GM23338 (cell line): ENCODE measurements around the gene LATS1. TPM values are rescaled to one million over a fixed set of nuclear protein-coding genes. Genes with fewer than 3 reads are reported as not detected.

Experiments
- ATAC-seq: fragments of 200-7000 bp; cut with Tn5 transposase; 3 replicates; pipeline ENCODE4 v1.9.1; 2020
- DNase-seq: peaks from one replicate; pipeline ENCODE4 v3.0.0-alpha.2; 2015; ENCODE audit warnings: low spot score
- H2AFZ ChIP-seq: fragments of 200-600 bp; sonication (generic); 2 replicates; pipeline ENCODE4 v1.8.0; 2016; ENCODE audit warnings: antibody characterized with exemption, mild to moderate bottlenecking, moderate library complexity
- H3F3A ChIP-seq: fragments of 200-600 bp; sonication (generic); replicated peaks from 2 replicates; pipeline ENCODE4 v1.8.0; 2017; ENCODE audit warnings: antibody characterized with exemption, mixed run types, low read depth
- H3K27ac ChIP-seq: fragments of 200-600 bp; sonication (generic); 2 replicates; pipeline ENCODE4 v1.6.1; 2016; ENCODE audit warnings: low read depth
- H3K27me3 ChIP-seq: fragments of 200-600 bp; sonication (generic); 2 replicates; pipeline ENCODE4 v1.8.0; 2016; ENCODE audit warnings: mild to moderate bottlenecking, mixed run types, moderate library complexity; ENCODE audit not compliant: insufficient read depth
- H3K36me3 ChIP-seq: fragments of 200-600 bp; sonication (generic); 2 replicates; pipeline ENCODE4 v1.8.0; 2016; ENCODE audit warnings: mild to moderate bottlenecking; ENCODE audit not compliant: insufficient read depth
- H3K4me1 ChIP-seq: fragments of 200-600 bp; sonication (generic); 2 replicates; pipeline ENCODE4 v1.8.0; 2016; ENCODE audit warnings: mild to moderate bottlenecking, moderate library complexity; ENCODE audit not compliant: insufficient read depth
- H3K4me2 ChIP-seq: fragments of 200-600 bp; sonication (generic); 2 replicates; pipeline ENCODE4 v1.7.1; 2017; ENCODE audit warnings: mixed run types
- H3K4me3 ChIP-seq: fragments of 200-600 bp; sonication (generic); 2 replicates; pipeline ENCODE4 v1.6.1; 2016; ENCODE audit warnings: mixed run types
- H3K79me2 ChIP-seq: fragments of 200-600 bp; sonication (generic); replicated peaks from 2 replicates; pipeline ENCODE4 v1.8.0; 2017; ENCODE audit warnings: mild to moderate bottlenecking; ENCODE audit not compliant: insufficient read depth
- H3K9me2 ChIP-seq: fragments of 200-600 bp; sonication (generic); 2 replicates; pipeline ENCODE4 v1.8.0; 2017; ENCODE audit not compliant: insufficient read depth
- H4K20me1 ChIP-seq: fragments of 200-600 bp; sonication (generic); replicated peaks from 2 replicates; pipeline ENCODE4 v1.8.0; 2017; ENCODE audit warnings: mild to moderate bottlenecking; ENCODE audit not compliant: insufficient read depth
- H3K27ac Mint-ChIP-seq: 2 replicates; pipeline ENCODE4 v1.8.0; 2020; ENCODE audit warnings: inconsistent platforms, mild to moderate bottlenecking, moderate library complexity, mixed read lengths
- H3K27me3 Mint-ChIP-seq: 3 replicates; pipeline ENCODE4 v1.8.0; 2022; ENCODE audit warnings: low read depth, mild to moderate bottlenecking, moderate library complexity, mixed read lengths, inconsistent platforms; ENCODE audit not compliant: insufficient read depth, poor library complexity
- H3K36me3 Mint-ChIP-seq: 3 replicates; pipeline ENCODE4 v1.8.0; 2021; ENCODE audit warnings: low read depth, mild to moderate bottlenecking, inconsistent platforms, moderate library complexity, mixed read lengths
- H3K4me1 Mint-ChIP-seq: 3 replicates; pipeline ENCODE4 v1.8.0; 2020; ENCODE audit warnings: mild to moderate bottlenecking, inconsistent platforms, mixed read lengths
- H3K4me3 Mint-ChIP-seq: 3 replicates; pipeline ENCODE4 v1.8.0; 2021; ENCODE audit warnings: moderate library complexity, mild to moderate bottlenecking, inconsistent platforms, mixed read lengths
- H3K9me3 Mint-ChIP-seq: 3 replicates; pipeline ENCODE4 v1.8.0; 2020; ENCODE audit warnings: moderate library complexity, mild to moderate bottlenecking, inconsistent platforms, mixed read lengths
- CREB1 ChIP-seq: fragments of 250-450 bp; sonication (Bioruptor Pico); IDR thresholded peaks from 2 replicates; pipeline ENCODE4 v1.5.0; 2020; ENCODE audit warnings: low read depth, mild to moderate bottlenecking, moderate library complexity
- EZH2 ChIP-seq: fragments of 200-600 bp; sonication (generic); IDR thresholded peaks from one replicate; pipeline ENCODE4 v1.8.0; 2017; ENCODE audit warnings: antibody characterized with exemption, mild to moderate bottlenecking, low read depth; ENCODE audit not compliant: unreplicated experiment
- EZH2phosphoT487 ChIP-seq: fragments of 200-600 bp; sonication (generic); IDR thresholded peaks from one replicate; pipeline ENCODE4 v1.8.1; 2018; ENCODE audit warnings: antibody characterized with exemption; ENCODE audit not compliant: unreplicated experiment
- JUNB ChIP-seq: IDR thresholded peaks from one replicate; pipeline ENCODE4 v1.6.1; 2016; ENCODE audit warnings: antibody characterized with exemption; ENCODE audit not compliant: unreplicated experiment
- NANOG ChIP-seq: IDR thresholded peaks from 2 replicates; pipeline ENCODE4 v1.6.1; 2016; ENCODE audit warnings: antibody characterized with exemption, borderline replicate concordance
- POLR2AphosphoS5 ChIP-seq: IDR thresholded peaks from 2 replicates; pipeline ENCODE4 v1.6.1; 2016; ENCODE audit warnings: antibody characterized with exemption, low read depth
- REST ChIP-seq: IDR thresholded peaks from one replicate; pipeline ENCODE4 v1.6.1; 2018; ENCODE audit warnings: antibody characterized with exemption; ENCODE audit not compliant: unreplicated experiment
- STAT1 ChIP-seq: IDR thresholded peaks from one replicate; pipeline ENCODE4 v1.6.1; 2016; ENCODE audit warnings: antibody characterized with exemption; ENCODE audit not compliant: unreplicated experiment
- ZNF114 ChIP-seq: fragments of 250-450 bp; sonication (Bioruptor Pico); IDR thresholded peaks from 2 replicates; pipeline ENCODE4 v1.5.0; 2020; ENCODE audit warnings: mild to moderate bottlenecking, moderate library complexity
- ZNF331 ChIP-seq: fragments of 250-450 bp; sonication (Bioruptor Pico); IDR thresholded peaks from 2 replicates; pipeline ENCODE4 v1.5.0; 2020; ENCODE audit warnings: low read depth, mild to moderate bottlenecking, moderate library complexity
- polyA plus RNA-seq: library from polyadenylated mRNA; unstranded; fragments of >200 nt; fragmentation: Nextera tagmentation; extraction: Ambion mirVana; gene quantifications from 2 replicates; pipeline ENCODE4 v1.2.1, GENCODE V29; 2016
- total RNA-seq: library from RNA; depleted of rRNA; stranded (reverse); fragments of >200 nt; shearing (Covaris generic); gene quantifications from 2 replicates; pipeline ENCODE4 v1.2.3, GENCODE V29; 2014
- TF ChIP-seq, protein P1 (sequence below): fragments of 250-450 bp; sonication (Bioruptor Pico); IDR thresholded peaks from 2 replicates; pipeline ENCODE4 v1.5.0; 2020; ENCODE audit warnings: mild to moderate bottlenecking, moderate library complexity
- TF ChIP-seq, protein P2 (sequence below), 2 experiments: fragments of 200-600 bp in 1 of 2; sonication (generic) in 1 of 2; conservative IDR thresholded peaks; 2 replicates each; pipeline versions ENCODE4 v1.5.1 to v1.6.1; 2016 to 2017; ENCODE audit warnings: antibody characterized with exemption in 2 of 2, low read depth in 2 of 2, mild to moderate bottlenecking in 2 of 2, moderate library complexity in 1 of 2
- TF ChIP-seq, protein P3 (sequence below): IDR thresholded peaks from 2 replicates; pipeline ENCODE4 v1.6.1; 2016; ENCODE audit warnings: antibody characterized with exemption

LATS1 gene
- total and polyA plus RNA-seq, 2 experiments from 2014 or later, result 7.5 to 18.8 TPM

DNA sequence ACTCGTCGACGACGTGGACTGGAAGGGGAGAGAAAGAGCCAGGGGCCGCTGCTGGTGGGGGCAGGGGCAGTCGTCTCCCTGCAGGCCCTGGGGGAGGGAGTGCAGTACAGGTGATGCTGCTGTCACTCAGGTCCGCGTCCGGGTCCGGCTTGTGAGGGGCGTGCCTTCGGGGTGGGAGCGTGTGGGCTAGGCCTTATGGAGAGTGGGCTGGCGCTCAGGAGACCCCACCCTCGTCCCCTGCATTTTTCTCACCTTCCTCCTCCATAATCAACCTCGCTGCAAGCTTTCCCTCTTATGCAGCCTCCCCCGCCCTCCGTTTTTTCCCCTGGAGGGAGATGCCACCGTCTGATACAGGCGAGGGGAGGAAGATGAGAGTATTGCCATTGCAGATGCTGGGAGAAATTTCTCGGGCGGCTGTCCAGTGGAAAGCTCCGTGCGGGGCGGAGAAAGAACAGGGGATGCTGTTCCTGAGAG lies 32.3 kb upstream of the LATS1 start:
- Histone ChIP-seq H3K9me2 (no peaks in the 10 kb centered on the region; the same call in 1 of the 2 replicates), H2AFZ (peak overlapping the region; percentile 61; the same call in 1 of the 2 replicates), H3F3A (0 out of 2 replicates have a peak, but pooled peaks cover 4% of the 10 kb centered on the region), H4K20me1 (peaks cover 15% of the 10 kb centered on the region), H3K4me3 (peak overlapping the region; percentile 87), H3K4me1 (peaks cover 18% of the 10 kb centered on the region; the same call in 1 of the 2 replicates), H3K79me2 (peaks cover 59% of the 10 kb centered on the region), H3K36me3 (no peaks in the 10 kb centered on the region), H3K27me3 (no peaks in the 10 kb centered on the region), H3K4me2 (peak overlapping the region; percentile 93), H3K27ac (peak overlapping the region; percentile 94)
- DNase-seq, result peak; percentile 87
- TF ChIP-seq STAT1, result no peak
- no peak for TF ChIP-seq REST
- TF ChIP-seq, protein P1, sequence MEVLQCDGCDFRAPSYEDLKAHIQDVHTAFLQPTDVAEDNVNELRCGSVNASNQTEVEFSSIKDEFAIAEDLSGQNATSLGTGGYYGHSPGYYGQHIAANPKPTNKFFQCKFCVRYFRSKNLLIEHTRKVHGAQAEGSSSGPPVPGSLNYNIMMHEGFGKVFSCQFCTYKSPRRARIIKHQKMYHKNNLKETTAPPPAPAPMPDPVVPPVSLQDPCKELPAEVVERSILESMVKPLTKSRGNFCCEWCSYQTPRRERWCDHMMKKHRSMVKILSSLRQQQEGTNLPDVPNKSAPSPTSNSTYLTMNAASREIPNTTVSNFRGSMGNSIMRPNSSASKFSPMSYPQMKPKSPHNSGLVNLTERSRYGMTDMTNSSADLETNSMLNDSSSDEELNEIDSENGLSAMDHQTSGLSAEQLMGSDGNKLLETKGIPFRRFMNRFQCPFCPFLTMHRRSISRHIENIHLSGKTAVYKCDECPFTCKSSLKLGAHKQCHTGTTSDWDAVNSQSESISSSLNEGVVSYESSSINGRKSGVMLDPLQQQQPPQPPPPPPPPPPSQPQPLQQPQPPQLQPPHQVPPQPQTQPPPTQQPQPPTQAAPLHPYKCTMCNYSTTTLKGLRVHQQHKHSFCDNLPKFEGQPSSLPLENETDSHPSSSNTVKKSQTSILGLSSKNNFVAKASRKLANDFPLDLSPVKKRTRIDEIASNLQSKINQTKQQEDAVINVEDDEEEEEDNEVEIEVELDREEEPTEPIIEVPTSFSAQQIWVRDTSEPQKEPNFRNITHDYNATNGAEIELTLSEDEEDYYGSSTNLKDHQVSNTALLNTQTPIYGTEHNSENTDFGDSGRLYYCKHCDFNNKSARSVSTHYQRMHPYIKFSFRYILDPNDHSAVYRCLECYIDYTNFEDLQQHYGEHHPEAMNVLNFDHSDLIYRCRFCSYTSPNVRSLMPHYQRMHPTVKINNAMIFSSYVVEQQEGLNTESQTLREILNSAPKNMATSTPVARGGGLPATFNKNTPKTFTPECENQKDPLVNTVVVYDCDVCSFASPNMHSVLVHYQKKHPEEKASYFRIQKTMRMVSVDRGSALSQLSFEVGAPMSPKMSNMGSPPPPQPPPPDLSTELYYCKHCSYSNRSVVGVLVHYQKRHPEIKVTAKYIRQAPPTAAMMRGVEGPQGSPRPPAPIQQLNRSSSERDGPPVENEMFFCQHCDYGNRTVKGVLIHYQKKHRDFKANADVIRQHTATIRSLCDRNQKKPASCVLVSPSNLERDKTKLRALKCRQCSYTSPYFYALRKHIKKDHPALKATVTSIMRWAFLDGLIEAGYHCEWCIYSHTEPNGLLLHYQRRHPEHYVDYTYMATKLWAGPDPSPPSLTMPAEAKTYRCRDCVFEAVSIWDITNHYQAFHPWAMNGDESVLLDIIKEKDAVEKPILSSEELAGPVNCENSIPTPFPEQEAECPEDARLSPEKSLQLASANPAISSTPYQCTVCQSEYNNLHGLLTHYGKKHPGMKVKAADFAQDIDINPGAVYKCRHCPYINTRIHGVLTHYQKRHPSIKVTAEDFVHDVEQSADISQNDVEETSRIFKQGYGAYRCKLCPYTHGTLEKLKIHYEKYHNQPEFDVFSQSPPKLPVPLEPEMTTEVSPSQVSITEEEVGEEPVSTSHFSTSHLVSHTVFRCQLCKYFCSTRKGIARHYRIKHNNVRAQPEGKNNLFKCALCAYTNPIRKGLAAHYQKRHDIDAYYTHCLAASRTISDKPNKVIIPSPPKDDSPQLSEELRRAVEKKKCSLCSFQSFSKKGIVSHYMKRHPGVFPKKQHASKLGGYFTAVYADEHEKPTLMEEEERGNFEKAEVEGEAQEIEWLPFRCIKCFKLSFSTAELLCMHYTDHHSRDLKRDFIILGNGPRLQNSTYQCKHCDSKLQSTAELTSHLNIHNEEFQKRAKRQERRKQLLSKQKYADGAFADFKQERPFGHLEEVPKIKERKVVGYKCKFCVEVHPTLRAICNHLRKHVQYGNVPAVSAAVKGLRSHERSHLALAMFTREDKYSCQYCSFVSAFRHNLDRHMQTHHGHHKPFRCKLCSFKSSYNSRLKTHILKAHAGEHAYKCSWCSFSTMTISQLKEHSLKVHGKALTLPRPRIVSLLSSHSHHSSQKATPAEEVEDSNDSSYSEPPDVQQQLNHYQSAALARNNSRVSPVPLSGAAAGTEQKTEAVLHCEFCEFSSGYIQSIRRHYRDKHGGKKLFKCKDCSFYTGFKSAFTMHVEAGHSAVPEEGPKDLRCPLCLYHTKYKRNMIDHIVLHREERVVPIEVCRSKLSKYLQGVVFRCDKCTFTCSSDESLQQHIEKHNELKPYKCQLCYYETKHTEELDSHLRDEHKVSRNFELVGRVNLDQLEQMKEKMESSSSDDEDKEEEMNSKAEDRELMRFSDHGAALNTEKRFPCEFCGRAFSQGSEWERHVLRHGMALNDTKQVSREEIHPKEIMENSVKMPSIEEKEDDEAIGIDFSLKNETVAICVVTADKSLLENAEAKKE, result no peak
- no peak for TF ChIP-seq CREB1 (CRISPR knock-in tag)
- TF ChIP-seq ZNF114 (CRISPR knock-in tag), result no peak
- no peak for TF ChIP-seq NANOG
- no peak for TF ChIP-seq EZH2
- no peak for TF ChIP-seq JUNB
- no peak for TF ChIP-seq POLR2AphosphoS5
- no peak for TF ChIP-seq EZH2phosphoT487
- no peak for TF ChIP-seq ZNF331 (CRISPR knock-in tag)
- TF ChIP-seq, protein P2, sequence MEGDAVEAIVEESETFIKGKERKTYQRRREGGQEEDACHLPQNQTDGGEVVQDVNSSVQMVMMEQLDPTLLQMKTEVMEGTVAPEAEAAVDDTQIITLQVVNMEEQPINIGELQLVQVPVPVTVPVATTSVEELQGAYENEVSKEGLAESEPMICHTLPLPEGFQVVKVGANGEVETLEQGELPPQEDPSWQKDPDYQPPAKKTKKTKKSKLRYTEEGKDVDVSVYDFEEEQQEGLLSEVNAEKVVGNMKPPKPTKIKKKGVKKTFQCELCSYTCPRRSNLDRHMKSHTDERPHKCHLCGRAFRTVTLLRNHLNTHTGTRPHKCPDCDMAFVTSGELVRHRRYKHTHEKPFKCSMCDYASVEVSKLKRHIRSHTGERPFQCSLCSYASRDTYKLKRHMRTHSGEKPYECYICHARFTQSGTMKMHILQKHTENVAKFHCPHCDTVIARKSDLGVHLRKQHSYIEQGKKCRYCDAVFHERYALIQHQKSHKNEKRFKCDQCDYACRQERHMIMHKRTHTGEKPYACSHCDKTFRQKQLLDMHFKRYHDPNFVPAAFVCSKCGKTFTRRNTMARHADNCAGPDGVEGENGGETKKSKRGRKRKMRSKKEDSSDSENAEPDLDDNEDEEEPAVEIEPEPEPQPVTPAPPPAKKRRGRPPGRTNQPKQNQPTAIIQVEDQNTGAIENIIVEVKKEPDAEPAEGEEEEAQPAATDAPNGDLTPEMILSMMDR (conservative IDR thresholded peaks at IDR 0.05; ENCODE audit: low read depth in 2 of 2), result no peak
- TF ChIP-seq, protein P3, sequence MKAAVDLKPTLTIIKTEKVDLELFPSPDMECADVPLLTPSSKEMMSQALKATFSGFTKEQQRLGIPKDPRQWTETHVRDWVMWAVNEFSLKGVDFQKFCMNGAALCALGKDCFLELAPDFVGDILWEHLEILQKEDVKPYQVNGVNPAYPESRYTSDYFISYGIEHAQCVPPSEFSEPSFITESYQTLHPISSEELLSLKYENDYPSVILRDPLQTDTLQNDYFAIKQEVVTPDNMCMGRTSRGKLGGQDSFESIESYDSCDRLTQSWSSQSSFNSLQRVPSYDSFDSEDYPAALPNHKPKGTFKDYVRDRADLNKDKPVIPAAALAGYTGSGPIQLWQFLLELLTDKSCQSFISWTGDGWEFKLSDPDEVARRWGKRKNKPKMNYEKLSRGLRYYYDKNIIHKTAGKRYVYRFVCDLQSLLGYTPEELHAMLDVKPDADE, result no peak
- H3K36me3 Mint-ChIP-seq, result peaks cover 3% of the 10 kb centered on the region; the same call in 1 of the 3 replicates
- H3K27me3 Mint-ChIP-seq, result peaks cover 14% of the 10 kb centered on the region
- peaks cover 16% of the 10 kb centered on the region for H3K4me1 Mint-ChIP-seq
- H3K9me3 Mint-ChIP-seq, result no peaks in the 10 kb centered on the region; the same call in 2 of the 3 replicates
- peak overlapping the region; percentile 89 for H3K4me3 Mint-ChIP-seq
- peak; percentile 66 for ATAC-seq
- H3K27ac Mint-ChIP-seq, result peak overlapping the region; percentile 83
